VCaP (cell line): ENCODE data around the gene SERTAD2.

Experiments used
- H3K27ac ChIP-seq: fragments of 450-650 bp; 2 replicates; pipeline ENCODE4 v1.5.1; 2017
- CTCF ChIP-seq: fragments of 450-650 bp; conservative IDR thresholded peaks from 2 replicates; pipeline ENCODE4 v1.5.1; 2017; ENCODE audit warnings: mild to moderate bottlenecking, moderate library complexity

The SERTAD2 gene

GRCh38 chr2:64681479-64681967, 27.8 kb upstream of the SERTAD2 start:
- H3K27ac ChIP-seq = no peak overlapping the region
- TF ChIP-seq CTCF = no peak

DNA sequence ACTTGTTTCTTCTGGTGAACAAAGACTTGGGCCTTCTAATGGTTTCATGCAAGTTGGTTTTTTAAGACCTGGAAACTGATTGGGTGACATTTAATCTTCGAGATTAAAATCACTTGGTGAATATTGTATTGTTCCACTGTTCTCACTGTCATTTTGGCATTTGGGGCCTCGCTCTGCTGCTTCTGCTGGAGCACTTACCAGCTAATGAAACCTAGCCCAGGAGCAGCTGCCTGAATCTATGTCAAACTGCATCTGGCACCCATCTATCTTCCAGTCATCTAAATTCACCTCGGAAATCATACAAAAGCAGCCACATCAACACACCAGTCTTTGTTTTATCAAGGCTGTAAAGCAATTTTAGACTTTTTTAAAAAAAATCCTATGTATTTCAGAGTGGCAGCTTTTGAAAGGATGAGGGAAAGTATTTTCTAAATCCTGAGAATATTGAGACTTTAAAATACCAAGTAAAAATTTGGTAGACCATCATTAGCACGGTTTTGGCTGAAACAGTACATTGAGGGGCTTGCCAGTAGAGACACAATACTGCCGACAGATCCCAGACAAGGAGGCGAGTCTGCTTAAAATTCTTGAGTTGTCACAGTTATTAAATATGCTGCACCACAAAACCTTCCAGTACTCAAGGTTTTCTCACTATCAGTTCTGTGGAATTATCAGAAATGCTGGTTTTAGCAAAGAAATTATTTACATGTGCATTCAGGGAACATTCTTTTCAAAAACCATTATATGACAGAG, 26.1 kb upstream of the SERTAD2 start:
- no peak overlapping the region for H3K27ac ChIP-seq
- TF ChIP-seq CTCF = no peak

DNA sequence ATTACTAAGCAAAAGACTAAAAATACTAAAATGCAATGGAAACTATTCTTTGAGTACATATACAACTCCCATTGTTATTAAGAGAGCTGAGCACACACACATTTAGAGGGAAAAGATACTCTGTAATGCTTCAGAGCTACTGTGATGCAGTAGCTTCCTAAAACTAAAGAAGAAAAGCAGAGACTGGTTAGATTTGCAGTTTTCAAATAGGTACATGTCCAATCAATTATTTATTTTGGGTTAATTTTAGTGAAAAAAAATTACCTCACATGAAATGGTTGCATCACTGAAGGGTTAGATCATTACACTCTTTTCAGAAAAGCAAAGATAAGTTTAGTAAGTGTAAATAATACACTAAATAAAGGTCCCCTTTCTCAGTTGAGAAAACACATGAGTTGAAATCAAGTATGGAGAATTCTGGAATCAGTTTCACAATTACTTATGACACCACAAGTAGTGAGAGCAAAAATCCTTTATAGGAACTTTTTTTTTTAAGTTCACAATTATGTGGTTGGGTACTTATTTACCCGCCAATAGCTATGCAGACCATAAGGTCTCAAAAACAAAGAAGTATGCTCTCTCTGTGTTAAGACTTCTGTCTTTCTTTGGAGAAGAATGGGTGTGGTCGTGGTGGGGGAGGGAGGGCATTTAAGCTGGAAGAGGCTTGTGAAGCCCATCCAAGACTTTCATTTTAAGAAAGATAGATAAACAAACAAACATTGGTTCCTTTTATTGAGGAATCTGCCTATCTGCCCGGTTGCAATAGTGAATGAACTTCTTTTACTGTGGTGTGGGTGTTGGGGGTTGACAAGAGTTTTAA, 25.3 kb upstream of the SERTAD2 start:
- TF ChIP-seq CTCF = no peak
- no peak overlapping the region for H3K27ac ChIP-seq

- TF ChIP-seq CTCF = no peak
- H3K27ac ChIP-seq = no peak overlapping the region
Measured at GRCh38 chr2:64677530-64677929, 23.8 kb upstream of the SERTAD2 start.

DNA sequence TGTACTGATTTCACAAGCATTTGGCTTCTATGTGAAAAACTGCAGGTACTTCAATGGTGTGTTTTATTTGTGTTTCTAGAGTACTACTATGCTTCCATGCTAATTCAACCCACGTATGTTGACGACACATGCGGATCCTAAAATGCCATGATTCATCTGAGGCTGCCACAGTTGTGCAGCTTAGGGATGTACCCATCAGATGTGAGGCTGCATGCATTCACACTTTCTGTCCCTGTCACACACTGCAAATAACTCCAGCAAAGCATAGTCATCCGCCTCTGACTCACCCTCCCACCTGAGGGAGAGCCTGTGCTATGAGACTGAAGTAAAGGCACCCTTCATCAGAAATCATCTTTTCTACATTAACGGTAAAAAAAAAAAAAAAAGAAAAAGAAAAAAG, 22.1 kb upstream of the SERTAD2 start:
- H3K27ac ChIP-seq = no peak overlapping the region
- TF ChIP-seq CTCF = no peak

- H3K27ac ChIP-seq = no peak overlapping the region
- TF ChIP-seq CTCF = no peak
Measured at GRCh38 chr2:64672708-64673107, 19.0 kb upstream of the SERTAD2 start.

- no peak overlapping the region for H3K27ac ChIP-seq
- TF ChIP-seq CTCF = no peak
Measured at GRCh38 chr2:64670047-64670446, 16.3 kb upstream of the SERTAD2 start.
